ENCODE measurements around the gene HECTD1.
"Not testable (repeated sequence)": the region's sequence is repeated elsewhere in the genome, so short reads cannot be mapped to it uniquely, and the experiment has no call there.

Gene HECTD1

GRCh38 chr14:31207755-31208545 is at the start of gene HECTD1:
Gene HECTD1 (minus strand): TSS chr14:31207793. CDS start chr14:31205936, 1,857 bp downstream.
- DNase-seq = peak; percentile 94

DNA sequence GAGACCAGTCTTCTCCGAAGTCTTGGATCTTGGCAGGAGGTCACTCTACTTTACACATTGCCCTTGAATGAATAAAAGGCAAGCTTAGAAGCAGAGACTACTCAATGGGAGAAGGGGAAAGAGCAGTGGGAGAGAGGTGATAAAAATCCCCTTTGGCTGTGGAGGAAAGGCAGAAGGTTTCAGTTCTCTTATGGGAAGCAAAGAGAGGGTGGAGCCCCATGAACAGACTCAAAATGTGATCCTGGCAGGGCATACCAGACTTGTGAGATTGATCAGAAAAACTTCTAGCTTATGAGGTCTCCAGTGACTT is 49.6 kb upstream of the HECTD1 start:
- DNase-seq = no peak

GRCh38 chr14:31256534-31257243 is 49.1 kb upstream of the HECTD1 start:
- DNase-seq = no peak

DNA sequence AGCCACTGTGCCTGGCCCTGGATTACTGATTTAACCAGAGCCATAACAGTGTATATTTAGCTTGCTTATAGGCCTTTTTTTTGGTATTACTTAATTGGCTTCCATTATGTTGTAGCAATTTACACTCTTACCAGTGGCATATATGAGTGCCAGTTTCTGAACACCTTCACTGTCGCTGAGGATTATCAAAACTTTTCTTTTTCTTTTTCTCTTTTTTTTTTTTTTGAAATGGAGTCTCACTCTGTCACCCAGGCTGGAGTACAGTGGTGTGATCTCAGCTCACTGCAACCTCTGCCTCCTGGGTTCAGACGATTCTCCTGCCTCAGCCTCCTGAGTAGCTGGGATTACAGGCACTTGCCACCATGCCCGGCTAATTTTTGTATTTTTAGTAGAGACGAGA is 48.3 kb upstream of the HECTD1 start:
- DNase-seq = not testable (repeated sequence)

DNA sequence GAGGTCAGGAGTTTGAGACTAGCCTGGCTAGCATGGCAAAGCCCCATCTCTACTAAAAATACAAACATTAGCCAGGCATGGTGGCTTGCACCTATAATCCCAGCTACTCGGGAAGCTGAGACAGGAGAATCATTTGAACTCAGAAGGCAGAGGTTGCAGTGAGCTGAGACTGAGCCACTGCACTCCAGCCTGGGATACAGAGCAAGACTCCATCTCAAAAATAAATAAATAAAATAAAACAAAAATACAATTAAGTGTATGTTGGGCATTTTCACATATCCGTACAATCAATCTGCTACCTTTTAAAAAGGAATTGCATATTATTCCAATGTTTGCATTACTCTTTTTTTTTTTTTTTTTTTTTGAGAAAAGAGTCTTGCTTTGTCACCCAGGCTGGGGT is 47.7 kb upstream of the HECTD1 start:
- no peak for DNase-seq

GRCh38 chr14:31253746-31254471 is 46.3 kb upstream of the HECTD1 start:
- no peak for DNase-seq

DNA sequence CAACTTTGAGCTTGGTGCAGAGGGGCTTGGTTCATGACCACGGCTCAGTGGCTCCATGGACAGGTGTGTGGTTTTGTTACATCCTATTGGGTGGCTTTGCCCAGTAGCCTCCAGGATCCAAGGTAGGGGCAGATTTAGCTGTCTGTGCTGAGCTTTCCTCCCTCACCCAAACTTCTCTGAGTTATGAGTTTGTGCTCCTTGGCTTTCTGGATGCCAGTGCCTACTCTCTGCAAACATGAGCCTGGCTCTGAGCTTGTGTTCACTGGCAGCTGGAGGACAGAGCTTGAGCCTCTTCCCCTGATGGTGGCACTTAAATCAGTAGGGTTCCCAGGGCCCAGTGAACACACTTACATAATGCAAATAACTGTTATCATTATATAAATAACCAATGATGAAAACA is 45.3 kb upstream of the HECTD1 start:
- DNase-seq = no peak

DNA sequence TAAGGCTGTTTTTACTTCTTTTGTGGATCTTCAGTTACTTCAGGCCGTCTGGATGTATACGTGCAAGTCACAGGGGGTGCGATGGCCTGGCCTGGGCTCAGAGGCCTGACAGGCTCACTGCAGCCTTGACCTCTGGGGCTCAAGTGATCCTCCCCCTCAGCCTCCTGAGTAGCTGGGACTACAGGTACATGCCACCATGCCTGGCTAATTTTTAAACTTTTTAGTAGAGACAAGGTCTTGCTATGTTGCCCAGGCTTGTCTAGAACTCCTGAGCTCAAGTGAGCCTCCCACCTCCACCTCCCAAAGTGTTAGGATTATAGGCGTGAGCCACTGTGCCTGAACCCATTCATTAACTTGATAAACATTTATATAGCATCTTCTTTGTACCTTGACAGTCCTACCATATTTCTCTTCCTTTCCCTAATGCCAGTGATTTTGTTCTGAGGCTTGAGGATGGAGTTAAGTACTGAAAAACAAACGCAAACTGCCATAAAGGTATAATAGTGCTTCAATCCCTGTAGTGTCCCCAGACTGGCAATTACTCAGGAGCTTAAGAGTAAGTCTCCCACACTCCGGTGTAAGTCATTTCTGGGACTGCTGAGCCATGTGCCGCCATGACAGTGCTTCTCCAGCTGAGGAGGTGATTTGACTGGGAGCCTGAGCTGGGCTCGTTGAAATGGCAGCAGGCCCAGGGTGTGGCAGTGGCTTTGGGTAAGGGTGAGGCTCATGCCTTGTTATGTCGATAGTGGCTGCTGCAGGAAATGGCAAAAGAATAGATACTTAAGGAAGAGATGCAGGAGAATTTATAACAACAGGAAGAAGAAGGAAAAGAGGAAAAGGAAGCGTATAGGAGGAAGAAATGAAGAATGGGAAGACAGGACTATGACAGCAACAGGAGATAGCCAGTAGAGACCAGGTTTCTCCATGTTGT is 43.7 kb upstream of the HECTD1 start:
- DNase-seq = no peak

GRCh38 chr14:31244626-31245025 is 37.0 kb upstream of the HECTD1 start:
- no peak for DNase-seq

GRCh38 chr14:31243860-31244259 is 36.3 kb upstream of the HECTD1 start:
- DNase-seq = no peak

GRCh38 chr14:31242161-31242940 is 34.8 kb upstream of the HECTD1 start:
- DNase-seq = not testable (repeated sequence)

DNA sequence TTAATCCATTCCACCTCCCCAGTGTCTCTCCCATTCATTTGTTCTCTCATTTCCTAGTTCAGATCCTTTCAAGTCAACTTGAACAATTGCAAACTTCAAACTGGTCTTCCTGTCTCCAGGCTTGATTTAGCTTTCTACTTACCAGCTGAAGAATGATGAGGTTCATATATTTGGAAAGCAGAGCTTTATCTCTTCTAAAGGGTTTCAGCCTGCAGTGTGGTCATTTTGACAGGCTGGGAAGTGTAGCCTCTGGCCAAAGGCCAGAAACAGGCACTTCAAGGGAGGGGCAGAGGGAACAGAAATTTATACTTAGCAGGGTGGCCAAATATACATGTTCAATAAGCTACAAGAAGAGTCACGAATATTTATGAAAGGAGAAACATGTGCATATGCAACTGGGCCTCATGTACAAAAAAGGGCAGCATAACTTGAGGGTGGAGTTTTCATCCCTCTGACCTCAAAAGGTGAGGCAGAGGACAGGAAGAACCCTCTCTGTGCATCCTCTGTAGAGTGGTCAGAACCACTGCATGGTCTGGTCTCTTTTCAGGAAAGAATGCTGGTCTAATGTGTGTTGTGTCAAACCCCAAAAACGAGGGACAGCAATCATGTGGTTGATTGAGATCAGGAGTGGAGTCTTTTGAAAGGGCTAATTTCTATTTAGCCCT is 34.0 kb upstream of the HECTD1 start:
- DNase-seq = no peak

GRCh38 chr14:31239741-31240140 is 32.1 kb upstream of the HECTD1 start:
- DNase-seq = no peak

DNA sequence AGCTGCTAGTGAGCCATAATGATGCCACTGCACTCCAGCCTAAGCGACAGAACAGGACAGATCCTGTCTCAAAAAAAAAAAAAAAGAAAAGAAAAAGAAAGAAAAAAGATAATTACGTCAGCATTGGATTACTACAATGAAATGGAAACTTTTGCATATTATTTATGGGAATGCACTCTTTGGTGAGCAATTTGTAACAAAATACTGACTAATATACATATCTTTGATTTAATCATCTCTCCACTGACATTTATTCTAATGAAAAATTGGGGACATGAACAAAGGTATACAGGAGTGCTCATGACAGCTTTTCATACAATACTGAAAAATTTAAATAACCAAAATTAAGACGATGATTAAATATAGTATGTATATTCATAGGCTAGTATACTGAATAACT is 27.9 kb upstream of the HECTD1 start:
- DNase-seq = no peak

GRCh38 chr14:31232081-31232480 is 24.5 kb upstream of the HECTD1 start:
- no peak for DNase-seq

- not testable (repeated sequence) for DNase-seq
Observed at GRCh38 chr14:31231272-31231671, 23.7 kb upstream of the HECTD1 start.

GRCh38 chr14:31230573-31230958 is 23.0 kb upstream of the HECTD1 start:
- DNase-seq = no peak

DNA sequence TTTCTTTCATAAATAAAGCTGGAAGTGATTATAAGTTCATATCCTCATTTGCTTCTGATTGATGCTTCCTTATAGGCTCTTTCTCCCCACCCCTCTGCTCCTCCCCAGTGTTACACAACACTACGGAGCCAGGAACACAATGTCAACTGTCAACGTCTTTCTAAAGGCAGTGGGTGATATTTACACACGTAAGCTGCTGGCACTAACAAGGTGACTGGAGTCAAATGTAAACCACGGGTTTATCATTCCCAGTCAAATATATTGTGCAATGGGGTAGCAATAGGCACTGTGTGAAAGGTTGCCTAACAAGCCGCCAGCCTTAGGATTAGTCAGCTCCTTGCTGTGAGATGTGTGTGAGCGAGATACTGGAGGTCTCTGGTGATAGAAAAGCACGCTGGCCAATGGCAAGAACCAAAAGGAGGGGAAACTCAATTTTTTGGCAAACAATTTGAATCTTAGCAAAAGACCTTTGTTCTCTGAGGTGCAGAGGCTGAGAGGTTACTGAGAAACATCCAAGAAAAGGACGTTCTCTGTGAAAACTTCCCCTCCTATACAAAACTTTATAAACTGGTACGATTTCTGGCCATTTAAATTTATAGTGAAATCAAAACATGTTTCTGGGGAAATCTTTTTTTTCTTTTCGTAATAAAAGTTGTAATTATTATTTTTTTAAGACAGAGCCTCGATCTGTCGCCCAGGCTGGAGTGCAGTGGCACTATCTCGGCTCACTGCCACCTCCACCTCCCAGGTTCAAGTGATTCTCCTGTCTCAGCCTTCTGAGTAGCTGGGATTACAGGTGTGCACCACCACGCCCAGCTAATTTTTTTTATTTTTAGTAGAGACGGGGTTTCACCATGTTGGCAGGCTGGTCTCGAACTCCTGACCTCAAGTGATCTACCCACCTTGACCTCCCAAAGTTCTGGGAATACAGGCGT is 22.3 kb upstream of the HECTD1 start:
- no peak for DNase-seq

GRCh38 chr14:31229009-31229408 is 21.4 kb upstream of the HECTD1 start:
- DNase-seq = no peak

DNA sequence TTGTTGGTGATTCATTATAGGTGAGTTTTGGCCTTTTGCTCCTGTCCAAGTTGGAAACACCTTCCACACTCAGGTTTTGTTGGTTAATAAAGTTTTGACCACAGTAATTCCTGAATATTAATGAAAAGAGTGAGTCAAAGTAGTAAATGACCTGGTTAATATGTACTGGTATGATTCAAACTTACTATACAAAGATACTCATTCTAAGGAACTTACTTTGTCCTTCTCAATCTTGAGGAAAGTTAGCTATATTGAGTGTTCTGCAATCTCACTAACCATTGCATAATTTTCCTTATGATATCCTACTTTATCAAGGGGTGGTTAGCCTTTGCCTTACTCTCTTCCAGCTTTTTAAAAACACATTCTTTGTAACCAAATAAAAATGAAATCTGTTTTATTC is 20.9 kb upstream of the HECTD1 start:
- no peak for DNase-seq

Measured in NCI-H2171 (cell line).